HG02870 (cell line): Measurements from ENCODE around the gene NAA16.

Source experiments
- ATAC-seq: cut with Tn5 transposase; IDR thresholded peaks from one replicate; pipeline ENCODE4 v1.9.1; 2021; ENCODE audit warnings: mild to moderate bottlenecking, moderate library complexity; ENCODE audit not compliant: unreplicated experiment

NAA16 gene

DNA sequence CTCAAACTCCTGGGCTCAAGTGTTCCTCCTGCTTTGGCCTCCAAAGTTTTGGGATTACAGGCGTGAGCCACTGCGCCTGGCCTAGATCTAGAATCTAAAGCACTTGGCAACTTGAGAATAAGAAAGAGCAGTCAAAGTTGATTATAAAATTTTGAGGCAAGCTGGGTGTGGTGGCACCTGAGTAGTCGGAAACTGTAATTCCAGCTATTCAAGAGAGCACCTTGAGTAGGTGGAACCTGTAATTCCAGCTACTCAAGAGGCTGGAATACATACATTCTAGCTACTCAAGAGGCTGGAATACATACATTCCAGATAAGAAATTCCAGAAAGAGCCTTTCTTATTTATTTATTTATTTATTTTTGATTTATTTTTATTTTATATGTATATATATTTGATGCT is 8.3 kb upstream of the NAA16 start:
- ATAC-seq = no peak

DNA sequence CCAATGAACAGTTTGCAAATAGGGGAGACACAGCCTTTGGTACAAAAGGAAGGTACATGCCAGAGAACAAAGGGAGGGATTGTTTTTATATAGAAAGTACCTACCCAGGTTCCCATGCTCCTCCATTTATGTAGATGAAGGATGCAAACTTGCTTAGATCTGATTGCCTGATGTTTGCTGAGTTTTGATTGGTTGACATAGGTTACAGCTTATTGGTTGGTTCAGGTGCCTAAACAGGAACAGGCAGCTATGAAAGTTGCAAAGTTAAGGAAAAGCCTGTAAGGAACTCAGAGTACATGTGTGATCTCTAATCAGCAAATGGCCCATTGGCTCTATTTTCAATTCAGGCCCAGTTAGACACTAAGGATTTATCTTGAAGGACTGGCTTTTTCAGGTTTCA is 6.5 kb upstream of the NAA16 start:
- ATAC-seq = no peak

- no peak for ATAC-seq
These were observed 4.6 kb upstream of the NAA16 start for GRCh38 chr13:41306271-41307145.

DNA sequence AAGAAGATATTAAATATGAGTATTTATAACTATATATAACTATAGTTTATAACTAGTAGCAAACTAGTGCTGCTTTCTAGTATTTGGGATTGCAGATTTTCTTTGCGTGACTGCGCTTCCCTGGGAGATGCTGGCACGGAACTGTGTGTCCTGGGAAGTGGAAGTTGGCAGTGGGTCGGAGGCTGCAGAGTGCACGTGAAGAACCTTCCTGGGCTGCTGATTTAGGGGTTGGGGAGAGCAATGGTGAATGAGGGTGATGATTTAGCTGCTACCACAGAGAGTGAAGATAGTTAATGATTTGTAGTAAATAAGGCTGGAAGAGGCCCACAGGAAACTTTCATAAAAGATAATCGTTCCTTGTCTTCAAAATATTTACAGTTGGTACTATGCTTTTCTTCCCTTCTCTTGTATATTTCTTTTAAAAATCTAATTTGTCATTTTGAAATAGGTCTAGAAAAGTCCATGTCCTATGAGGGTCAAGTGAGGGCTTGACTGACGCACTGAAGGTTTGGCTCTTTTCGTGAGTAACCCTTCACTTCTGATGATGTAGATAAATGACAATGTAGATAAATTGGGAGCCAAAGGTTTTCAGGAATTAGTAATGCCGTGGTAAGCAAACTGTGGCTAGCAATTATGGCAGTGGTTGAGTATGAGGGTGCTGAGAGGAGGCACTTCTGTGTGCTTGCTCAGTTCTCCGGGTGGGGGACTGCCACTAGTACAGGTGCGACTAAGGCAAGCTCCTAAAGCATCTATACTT is 3.0 kb upstream of the NAA16 start:
- ATAC-seq = no peak

DNA sequence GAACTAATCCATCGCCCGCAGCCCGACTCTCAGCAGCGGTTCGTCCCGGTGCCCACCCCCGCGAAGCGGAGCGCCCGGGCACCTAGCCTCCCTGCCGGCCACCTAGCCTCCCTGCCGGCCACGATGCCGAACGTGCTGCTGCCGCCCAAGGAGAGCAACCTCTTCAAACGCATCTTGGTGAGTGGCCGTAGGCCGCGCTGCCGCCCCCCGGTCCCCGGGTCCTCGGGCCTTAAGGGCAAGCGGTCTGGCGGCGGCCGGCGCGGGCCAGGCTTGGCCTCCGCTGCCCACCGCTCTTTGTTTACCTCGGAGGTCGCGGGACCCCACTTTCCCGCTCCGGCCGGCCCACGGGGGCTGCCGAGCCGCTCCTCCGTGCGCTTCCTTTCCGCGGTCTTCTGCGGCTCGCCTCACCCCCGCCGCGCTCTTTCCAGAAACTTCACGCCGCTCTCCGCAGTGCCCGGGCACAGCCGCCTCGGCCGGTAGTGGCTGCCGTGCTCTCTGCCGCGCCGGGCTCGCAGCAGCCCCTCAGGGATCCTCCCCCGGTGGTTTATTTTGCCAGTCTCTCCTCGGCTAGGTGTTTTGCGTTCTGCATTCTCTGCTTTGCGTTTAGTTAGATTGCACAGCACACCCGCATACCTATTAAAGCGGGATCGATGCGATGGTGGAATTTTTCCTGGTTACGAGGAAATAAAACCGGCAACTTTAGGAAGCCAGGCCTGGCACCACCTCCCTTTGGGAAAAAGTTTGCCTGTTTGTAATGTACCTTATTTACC is 524 bp downstream of the NAA16 start:
- peak; percentile 47 for ATAC-seq

- ATAC-seq = no peak
These were observed 1.1 kb downstream of the NAA16 start for GRCh38 chr13:41312176-41312500.

DNA sequence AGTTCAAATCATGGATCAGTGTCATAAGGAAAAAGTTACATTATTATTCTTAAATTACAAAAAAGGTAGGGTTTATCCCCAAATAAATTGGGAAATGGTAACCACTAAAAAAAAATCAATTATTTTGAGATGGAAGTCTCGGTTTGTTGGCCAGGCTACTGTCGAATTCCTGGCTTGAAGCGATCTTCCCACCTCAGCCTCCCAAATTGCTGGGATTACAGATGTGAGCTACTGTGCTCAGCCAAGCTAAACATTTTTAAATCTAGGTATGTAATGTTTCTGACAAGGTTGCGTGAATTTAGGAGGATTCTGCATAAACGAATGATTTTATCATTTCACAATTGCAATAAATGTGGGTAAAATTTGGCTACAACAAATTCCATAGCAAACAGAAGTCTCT is 2.0 kb downstream of the NAA16 start:
- ATAC-seq = no peak

- no peak for ATAC-seq
These were observed 2.7 kb downstream of the NAA16 start for GRCh38 chr13:41313659-41314197.

GRCh38 chr13:41315443-41316047 is 4.5 kb downstream of the NAA16 start:
- ATAC-seq = no peak

- no peak for ATAC-seq
These were observed 6.2 kb downstream of the NAA16 start for GRCh38 chr13:41317243-41317642.

DNA sequence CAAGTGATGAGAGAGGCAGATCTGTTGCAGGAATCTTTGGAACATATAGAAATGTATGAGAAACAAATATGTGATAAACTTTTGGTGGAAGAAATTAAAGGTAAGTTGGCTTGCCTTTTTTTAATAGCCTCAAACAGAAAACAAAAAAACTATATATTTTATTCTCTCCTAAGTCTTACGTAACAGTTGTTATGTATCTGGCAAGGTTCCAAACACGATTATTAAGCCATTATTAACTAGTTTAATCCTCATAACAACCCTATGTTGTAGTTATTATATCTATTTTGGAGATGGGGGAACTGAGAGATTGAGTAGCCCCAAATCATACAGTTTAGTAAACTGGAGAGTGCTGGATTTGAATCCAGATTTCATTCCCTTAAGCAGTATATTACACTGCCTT is 14.7 kb downstream of the NAA16 start:
- ATAC-seq = no peak

DNA sequence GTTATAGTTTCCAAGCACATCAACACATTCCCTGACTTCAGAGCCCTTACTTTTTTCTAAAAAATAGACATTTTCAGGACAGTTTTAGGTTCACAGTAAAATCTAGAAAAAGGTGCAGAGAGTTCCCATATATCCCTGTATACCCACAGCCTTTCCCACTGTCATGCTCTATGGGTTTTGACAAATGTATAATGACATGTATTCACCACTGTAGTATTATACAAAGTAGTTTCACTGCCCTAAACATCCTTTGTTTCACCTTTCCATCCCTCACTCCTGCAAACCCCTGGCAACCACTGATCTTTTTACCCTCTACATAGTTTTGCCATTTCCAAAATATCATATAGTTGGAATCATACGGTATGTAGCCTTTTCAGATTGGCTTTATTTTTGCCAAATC is 15.6 kb downstream of the NAA16 start:
- no peak for ATAC-seq

DNA sequence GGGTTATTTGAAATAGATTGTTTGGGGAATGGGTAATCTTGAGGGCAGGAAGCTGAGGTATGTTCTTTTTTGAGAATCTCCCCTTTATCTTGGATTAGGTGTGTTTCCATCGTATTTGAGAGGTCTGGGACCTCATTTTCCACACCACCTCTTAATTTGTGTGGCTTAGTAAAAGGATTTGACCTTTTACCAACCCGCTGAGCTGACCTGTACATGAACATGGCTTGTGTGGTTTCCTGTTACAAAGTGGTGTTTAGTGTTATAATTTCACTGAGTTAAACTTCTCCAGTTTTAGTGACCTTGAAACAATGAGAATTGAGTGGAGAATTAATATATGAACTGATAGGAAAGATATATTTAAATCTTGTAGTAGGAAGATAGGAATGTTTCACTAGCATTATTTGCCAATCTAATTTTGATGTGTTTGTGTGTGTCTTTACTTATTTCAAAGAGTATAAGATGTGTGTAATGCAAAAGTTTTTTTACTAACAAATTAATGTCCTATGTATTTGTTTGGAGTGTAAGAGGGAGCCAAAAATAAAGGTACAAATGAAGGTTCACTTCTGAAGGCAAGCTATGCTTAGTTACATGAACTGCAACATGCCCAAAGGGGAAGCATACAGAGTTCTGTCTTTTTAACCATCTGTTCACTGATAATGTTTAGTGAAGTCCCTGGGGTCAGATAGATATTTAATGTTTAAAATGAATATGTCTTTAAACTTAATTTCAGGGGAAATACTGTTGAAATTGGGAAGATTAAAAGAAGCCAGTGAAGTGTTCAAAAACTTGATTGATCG is 17.1 kb downstream of the NAA16 start:
- ATAC-seq = no peak

GRCh38 chr13:41332829-41333228 is 21.8 kb downstream of the NAA16 start:
- no peak for ATAC-seq

DNA sequence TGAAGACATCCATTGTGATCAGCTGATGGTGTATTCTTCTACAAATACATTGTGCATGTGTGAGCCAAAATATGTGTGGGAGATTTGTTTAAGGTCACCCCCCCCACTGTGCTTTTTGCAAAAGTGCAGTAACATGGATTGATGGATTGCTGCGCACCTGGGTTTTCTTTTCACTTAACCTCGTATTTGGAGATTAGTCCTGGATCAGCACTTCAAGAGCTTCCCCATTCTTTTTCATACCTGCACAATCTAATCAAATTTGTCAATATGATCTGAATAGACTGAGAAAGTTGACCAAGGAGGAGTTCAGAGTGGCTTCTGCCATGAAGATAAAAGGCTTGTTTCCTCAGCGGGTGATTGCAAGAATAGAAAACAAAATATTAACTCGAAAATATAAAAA is 23.7 kb downstream of the NAA16 start:
- ATAC-seq = no peak

DNA sequence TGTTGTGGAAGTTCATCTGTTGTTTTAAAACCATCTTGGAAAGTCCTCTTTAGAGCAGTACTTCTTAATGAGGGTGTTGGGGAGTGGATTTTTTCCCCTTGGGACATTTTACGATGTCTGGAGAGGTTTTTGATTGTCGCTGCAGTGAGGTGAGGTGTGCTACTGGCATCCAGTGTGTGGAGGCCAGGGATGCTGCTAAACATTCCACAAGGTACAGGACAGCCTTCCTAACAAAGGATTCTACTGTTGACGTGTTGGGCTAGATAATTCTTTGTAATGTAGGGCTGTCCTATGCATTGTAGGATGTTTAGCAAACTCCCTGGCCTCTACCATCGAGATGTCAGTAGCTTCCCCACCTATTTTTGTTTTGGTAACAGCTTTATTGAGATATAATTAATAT is 33.3 kb downstream of the NAA16 start:
- ATAC-seq = no peak

DNA sequence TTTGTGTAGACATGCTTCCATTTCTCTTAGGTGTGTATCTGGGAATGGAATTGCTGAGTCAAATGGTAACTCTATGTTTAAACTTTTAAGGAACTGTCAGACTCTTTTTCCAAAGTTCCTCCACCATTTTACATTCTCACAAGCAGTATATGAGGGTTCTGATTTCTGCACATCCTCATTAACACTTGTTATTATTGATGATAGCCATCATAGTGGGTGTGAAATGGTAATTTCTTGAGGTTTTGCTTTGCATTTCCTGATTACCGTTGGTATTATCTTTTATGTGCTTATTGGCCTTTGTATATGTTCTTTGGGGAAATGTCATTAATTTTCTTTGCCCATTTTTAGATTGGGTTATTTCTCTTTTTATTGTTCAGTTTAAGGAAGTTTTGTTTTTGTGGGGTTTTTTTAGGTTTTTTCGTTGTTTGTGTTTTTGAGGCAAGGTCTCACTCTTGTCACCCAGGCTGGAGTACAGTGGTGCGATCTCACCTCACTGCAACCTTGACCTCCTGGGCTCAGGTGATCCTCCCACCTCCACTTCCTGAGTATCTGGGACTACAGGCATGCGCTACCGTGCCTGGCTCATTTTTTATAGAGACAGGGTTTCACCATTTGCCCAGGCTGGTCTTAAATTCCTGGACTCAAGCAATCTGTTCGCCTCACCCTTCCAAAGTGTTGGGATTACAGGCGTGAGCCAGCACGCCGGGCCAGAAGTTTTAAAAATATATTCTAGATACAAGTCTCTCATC is 34.3 kb downstream of the NAA16 start:
- no peak for ATAC-seq

GRCh38 chr13:41345914-41346589 is 35.0 kb downstream of the NAA16 start:
- no peak for ATAC-seq
